HepG2 (cell line): ENCODE measurements around the gene HMGB2. TPM values are rescaled to one million over a fixed set of nuclear protein-coding genes. Genes with fewer than 3 reads are reported as not detected.

Source experiments
- ARID2 ChIP-seq: sonication (generic); formaldehyde crosslinking; IDR thresholded peaks from 2 replicates; pipeline ENCODE4 v1.8.1; 2022; ENCODE audit warnings: mild to moderate bottlenecking, missing genetic modification reagents, borderline replicate concordance
- BORCS8-MEF2B ChIP-seq: sonication (generic); formaldehyde crosslinking; IDR thresholded peaks from 2 replicates; pipeline ENCODE4 v1.8.0; 2022; ENCODE audit warnings: mild to moderate bottlenecking, missing genetic modification reagents
- EEA1 ChIP-seq: sonication (generic); formaldehyde crosslinking; IDR thresholded peaks from 2 replicates; pipeline ENCODE4 v1.5.1; 2020; ENCODE audit warnings: mild to moderate bottlenecking, missing genetic modification reagents, borderline replicate concordance
- JDP2 ChIP-seq: sonication (generic); formaldehyde crosslinking; IDR thresholded peaks from 2 replicates; pipeline ENCODE4 v1.8.1; 2022; ENCODE audit warnings: missing genetic modification reagents, borderline replicate concordance
- THAP11 ChIP-seq: IDR thresholded peaks from 2 replicates; pipeline ENCODE4 v1.6.1; 2016; ENCODE audit warnings: missing biosample characterization, missing genetic modification reagents
- ZNF367 ChIP-seq: sonication (generic); formaldehyde crosslinking; IDR thresholded peaks from 2 replicates; pipeline ENCODE4 v1.4.0; 2020; ENCODE audit warnings: missing genetic modification reagents, borderline replicate concordance
- ZNF383 ChIP-seq: sonication (generic); formaldehyde crosslinking; IDR thresholded peaks from 2 replicates; pipeline ENCODE4 v1.4.0; 2020; ENCODE audit warnings: missing genetic modification reagents, mild to moderate bottlenecking, borderline replicate concordance
- ZNF563 ChIP-seq: sonication (generic); formaldehyde crosslinking; IDR thresholded peaks from 2 replicates; pipeline ENCODE4 v1.8.0; 2022; ENCODE audit warnings: mild to moderate bottlenecking, moderate library complexity, missing genetic modification reagents
- ZNF616 ChIP-seq: sonication (generic); formaldehyde crosslinking; IDR thresholded peaks from 2 replicates; pipeline ENCODE4 v1.5.0; 2020; ENCODE audit warnings: low read depth, mild to moderate bottlenecking, missing genetic modification reagents
- ZNF672 ChIP-seq: sonication (generic); formaldehyde crosslinking; IDR thresholded peaks from 2 replicates; pipeline ENCODE4 v1.8.1; 2022; ENCODE audit warnings: missing genetic modification reagents
- polyA plus RNA-seq, 8 experiments: library from polyadenylated mRNA; depleted of rRNA in 3 of 8; stranded (reverse) in 7 of 8; unstranded in 1 of 8; fragments of >200 nt; fragmentation: Illumina TruSeq in 4 of 8; extraction: Trizol in 4 of 8; gene quantifications; 2 replicates each; pipeline versions ENCODE4 v1.2.1 to v1.2.3, GENCODE V29; 2011 to 2016; ENCODE audit warnings: low read depth in 4 of 8, missing spikeins in 1 of 8, mixed read lengths in 1 of 8; ENCODE audit not compliant: insufficient read depth in 1 of 8
- total RNA-seq, 5 experiments: library from RNA; depleted of rRNA; stranded (reverse); fragments of >200 nt; fragmentation: Illumina TruSeq; extraction: Trizol; gene quantifications; 2 replicates each; pipeline ENCODE4 v1.2.3, GENCODE V29; 2016; ENCODE audit warnings: low read depth in 1 of 5
- TF ChIP-seq, protein P1 (sequence below): fragments of 450-650 bp; IDR thresholded peaks from 2 replicates; pipeline ENCODE4 v1.6.1; 2017
- TF ChIP-seq, protein P2 (sequence below): sonication (generic); formaldehyde crosslinking; conservative IDR thresholded peaks from 2 replicates; pipeline ENCODE4 v1.8.1; 2023; ENCODE audit warnings: missing genetic modification reagents
- TF ChIP-seq, protein P3 (sequence below): sonication (generic); IDR thresholded peaks from 2 replicates; pipeline ENCODE4 v1.6.1; 2016; ENCODE audit warnings: low read depth, borderline replicate concordance
- TF ChIP-seq, protein P4 (sequence below): sonication (generic); formaldehyde crosslinking; IDR thresholded peaks from 2 replicates; pipeline ENCODE4 v1.5.0; 2020; ENCODE audit warnings: missing genetic modification reagents
- TF ChIP-seq, protein P5 (sequence below): sonication (generic); formaldehyde crosslinking; IDR thresholded peaks from 2 replicates; pipeline ENCODE4 v1.4.0; 2020; ENCODE audit warnings: mild to moderate bottlenecking, missing genetic modification reagents
- TF ChIP-seq, protein P6 (sequence below): sonication (generic); formaldehyde crosslinking; IDR thresholded peaks from 2 replicates; pipeline ENCODE4 v1.8.1; 2023; ENCODE audit warnings: mild to moderate bottlenecking, missing genetic modification reagents, borderline replicate concordance
- TF ChIP-seq, protein P7 (sequence below): sonication (generic); formaldehyde crosslinking; IDR thresholded peaks from 2 replicates; pipeline ENCODE4 v1.4.0; 2020; ENCODE audit warnings: missing genetic modification reagents, borderline replicate concordance

HMGB2 gene
- total and polyA plus RNA-seq, 2 of the 13 experiments (the other 11 are each of a cell fraction or from before 2014, with no cell fraction given) = 90.5 to 332 TPM

DNA sequence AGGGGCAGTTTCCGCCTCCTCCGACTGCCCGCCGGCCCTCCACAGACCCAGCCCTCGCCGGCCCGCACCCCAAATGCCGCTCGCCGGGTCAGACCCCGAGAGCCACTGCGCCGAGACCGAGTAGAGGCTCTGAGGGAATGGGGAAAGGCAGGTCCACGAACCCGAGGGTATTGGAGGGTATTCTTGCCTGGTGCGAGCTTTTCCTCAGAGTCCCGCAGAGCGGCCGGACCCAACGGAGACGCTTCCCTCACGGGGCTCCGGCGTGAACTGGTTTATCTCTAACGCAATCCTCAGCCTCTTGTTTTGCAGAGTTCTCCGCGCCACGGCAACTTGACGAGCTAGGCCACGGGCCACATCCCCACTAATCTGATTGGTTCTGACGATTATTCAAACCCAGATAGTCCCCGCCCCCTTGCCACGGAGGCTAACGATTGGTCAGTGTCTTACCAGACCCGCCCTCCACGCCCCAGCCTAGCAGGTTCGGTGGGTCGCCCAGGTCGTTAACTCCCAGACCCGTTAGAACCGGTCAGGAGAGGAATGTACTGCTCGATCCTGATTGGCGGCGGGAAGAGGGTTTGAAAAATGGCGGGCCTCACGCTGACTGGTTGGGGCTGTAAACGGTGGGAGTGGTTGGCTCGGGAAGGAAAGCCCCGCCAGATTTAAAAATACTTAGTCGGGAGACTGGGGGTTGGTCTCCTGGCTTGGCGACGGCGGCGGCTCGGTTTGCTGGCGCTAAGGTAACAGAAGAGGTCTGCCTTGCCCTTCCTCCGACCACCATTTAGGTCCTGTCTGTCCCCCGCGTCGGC, at the start of gene HMGB2 (continued):
- TF ChIP-seq, protein P1, sequence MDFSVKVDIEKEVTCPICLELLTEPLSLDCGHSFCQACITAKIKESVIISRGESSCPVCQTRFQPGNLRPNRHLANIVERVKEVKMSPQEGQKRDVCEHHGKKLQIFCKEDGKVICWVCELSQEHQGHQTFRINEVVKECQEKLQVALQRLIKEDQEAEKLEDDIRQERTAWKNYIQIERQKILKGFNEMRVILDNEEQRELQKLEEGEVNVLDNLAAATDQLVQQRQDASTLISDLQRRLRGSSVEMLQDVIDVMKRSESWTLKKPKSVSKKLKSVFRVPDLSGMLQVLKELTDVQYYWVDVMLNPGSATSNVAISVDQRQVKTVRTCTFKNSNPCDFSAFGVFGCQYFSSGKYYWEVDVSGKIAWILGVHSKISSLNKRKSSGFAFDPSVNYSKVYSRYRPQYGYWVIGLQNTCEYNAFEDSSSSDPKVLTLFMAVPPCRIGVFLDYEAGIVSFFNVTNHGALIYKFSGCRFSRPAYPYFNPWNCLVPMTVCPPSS = no peak
- no peak for TF ChIP-seq ZNF563 (CRISPR knock-in tag)
- TF ChIP-seq EEA1 (CRISPR knock-in tag) = 0 out of 2 replicates have a peak, but pooled peaks have one; percentile 74
- TF ChIP-seq ZNF616 (CRISPR knock-in tag) = peak; percentile 69; the same call in 1 of the 2 replicates
- TF ChIP-seq, protein P2, sequence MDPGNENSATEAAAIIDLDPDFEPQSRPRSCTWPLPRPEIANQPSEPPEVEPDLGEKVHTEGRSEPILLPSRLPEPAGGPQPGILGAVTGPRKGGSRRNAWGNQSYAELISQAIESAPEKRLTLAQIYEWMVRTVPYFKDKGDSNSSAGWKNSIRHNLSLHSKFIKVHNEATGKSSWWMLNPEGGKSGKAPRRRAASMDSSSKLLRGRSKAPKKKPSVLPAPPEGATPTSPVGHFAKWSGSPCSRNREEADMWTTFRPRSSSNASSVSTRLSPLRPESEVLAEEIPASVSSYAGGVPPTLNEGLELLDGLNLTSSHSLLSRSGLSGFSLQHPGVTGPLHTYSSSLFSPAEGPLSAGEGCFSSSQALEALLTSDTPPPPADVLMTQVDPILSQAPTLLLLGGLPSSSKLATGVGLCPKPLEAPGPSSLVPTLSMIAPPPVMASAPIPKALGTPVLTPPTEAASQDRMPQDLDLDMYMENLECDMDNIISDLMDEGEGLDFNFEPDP (CRISPR knock-in tag) = no peak
- TF ChIP-seq ZNF383 (CRISPR knock-in tag) = no peak
- TF ChIP-seq, protein P3, sequence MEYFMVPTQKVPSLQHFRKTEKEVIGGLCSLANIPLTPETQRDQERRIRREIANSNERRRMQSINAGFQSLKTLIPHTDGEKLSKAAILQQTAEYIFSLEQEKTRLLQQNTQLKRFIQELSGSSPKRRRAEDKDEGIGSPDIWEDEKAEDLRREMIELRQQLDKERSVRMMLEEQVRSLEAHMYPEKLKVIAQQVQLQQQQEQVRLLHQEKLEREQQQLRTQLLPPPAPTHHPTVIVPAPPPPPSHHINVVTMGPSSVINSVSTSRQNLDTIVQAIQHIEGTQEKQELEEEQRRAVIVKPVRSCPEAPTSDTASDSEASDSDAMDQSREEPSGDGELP = peak; percentile 34; the same call in 1 of the 2 replicates
- TF ChIP-seq, protein P4, sequence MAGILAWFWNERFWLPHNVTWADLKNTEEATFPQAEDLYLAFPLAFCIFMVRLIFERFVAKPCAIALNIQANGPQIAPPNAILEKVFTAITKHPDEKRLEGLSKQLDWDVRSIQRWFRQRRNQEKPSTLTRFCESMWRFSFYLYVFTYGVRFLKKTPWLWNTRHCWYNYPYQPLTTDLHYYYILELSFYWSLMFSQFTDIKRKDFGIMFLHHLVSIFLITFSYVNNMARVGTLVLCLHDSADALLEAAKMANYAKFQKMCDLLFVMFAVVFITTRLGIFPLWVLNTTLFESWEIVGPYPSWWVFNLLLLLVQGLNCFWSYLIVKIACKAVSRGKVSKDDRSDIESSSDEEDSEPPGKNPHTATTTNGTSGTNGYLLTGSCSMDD (CRISPR knock-in tag) = no peak
- TF ChIP-seq ZNF672 = peak; percentile 94
- TF ChIP-seq, protein P5, sequence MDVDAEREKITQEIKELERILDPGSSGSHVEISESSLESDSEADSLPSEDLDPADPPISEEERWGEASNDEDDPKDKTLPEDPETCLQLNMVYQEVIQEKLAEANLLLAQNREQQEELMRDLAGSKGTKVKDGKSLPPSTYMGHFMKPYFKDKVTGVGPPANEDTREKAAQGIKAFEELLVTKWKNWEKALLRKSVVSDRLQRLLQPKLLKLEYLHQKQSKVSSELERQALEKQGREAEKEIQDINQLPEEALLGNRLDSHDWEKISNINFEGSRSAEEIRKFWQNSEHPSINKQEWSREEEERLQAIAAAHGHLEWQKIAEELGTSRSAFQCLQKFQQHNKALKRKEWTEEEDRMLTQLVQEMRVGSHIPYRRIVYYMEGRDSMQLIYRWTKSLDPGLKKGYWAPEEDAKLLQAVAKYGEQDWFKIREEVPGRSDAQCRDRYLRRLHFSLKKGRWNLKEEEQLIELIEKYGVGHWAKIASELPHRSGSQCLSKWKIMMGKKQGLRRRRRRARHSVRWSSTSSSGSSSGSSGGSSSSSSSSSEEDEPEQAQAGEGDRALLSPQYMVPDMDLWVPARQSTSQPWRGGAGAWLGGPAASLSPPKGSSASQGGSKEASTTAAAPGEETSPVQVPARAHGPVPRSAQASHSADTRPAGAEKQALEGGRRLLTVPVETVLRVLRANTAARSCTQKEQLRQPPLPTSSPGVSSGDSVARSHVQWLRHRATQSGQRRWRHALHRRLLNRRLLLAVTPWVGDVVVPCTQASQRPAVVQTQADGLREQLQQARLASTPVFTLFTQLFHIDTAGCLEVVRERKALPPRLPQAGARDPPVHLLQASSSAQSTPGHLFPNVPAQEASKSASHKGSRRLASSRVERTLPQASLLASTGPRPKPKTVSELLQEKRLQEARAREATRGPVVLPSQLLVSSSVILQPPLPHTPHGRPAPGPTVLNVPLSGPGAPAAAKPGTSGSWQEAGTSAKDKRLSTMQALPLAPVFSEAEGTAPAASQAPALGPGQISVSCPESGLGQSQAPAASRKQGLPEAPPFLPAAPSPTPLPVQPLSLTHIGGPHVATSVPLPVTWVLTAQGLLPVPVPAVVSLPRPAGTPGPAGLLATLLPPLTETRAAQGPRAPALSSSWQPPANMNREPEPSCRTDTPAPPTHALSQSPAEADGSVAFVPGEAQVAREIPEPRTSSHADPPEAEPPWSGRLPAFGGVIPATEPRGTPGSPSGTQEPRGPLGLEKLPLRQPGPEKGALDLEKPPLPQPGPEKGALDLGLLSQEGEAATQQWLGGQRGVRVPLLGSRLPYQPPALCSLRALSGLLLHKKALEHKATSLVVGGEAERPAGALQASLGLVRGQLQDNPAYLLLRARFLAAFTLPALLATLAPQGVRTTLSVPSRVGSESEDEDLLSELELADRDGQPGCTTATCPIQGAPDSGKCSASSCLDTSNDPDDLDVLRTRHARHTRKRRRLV = peak; percentile 48; the same call in 1 of the 2 replicates
- TF ChIP-seq, protein P6, sequence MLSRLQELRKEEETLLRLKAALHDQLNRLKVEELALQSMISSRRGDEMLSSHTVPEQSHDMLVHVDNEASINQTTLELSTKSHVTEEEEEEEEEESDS = peak; percentile 98
- TF ChIP-seq THAP11 (CRISPR knock-in tag) = peak; percentile 77
- peak; percentile 100 for TF ChIP-seq BORCS8-MEF2B (CRISPR knock-in tag)
- TF ChIP-seq JDP2 (CRISPR knock-in tag) = peak; percentile 90; the same call in 1 of the 2 replicates
- TF ChIP-seq, protein P7, sequence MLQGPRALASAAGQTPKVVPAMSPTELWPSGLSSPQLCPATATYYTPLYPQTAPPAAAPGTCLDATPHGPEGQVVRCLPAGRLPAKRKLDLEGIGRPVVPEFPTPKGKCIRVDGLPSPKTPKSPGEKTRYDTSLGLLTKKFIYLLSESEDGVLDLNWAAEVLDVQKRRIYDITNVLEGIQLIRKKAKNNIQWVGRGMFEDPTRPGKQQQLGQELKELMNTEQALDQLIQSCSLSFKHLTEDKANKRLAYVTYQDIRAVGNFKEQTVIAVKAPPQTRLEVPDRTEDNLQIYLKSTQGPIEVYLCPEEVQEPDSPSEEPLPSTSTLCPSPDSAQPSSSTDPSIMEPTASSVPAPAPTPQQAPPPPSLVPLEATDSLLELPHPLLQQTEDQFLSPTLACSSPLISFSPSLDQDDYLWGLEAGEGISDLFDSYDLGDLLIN (CRISPR knock-in tag) = peak; percentile 91; the same call in 1 of the 2 replicates
- TF ChIP-seq ZNF367 (CRISPR knock-in tag) = no peak
- peak; percentile 99 for TF ChIP-seq ARID2 (CRISPR knock-in tag)
